ENCODE data around the gene GRID1. TPM values are rescaled to one million over a fixed set of nuclear protein-coding genes. Genes with fewer than 3 reads are reported as not detected.

The GRID1 gene
- total RNA-seq, 1 donor from 2014 or later: under 0.01 TPM

- no peak for DNase-seq (ENCODE audit: low read depth in 2 of 2)
These were observed 761.7 kb downstream of the GRID1 start for GRCh38 chr10:85604884-85605283.

- DNase-seq (ENCODE audit: low read depth in 2 of 2): no peak
These were observed 762.4 kb downstream of the GRID1 start for GRCh38 chr10:85604136-85604725.

- peak in 1 of 2 donors; percentile 9 for DNase-seq (ENCODE audit: low read depth in 2 of 2)
These were observed 763.2 kb downstream of the GRID1 start for GRCh38 chr10:85603151-85603940.

GRCh38 chr10:85602713-85603112 is 763.9 kb downstream of the GRID1 start:
- DNase-seq (ENCODE audit: low read depth in 2 of 2): no peak

- no peak for DNase-seq (ENCODE audit: low read depth in 2 of 2)
These were observed 764.3 kb downstream of the GRID1 start for GRCh38 chr10:85602306-85602705.

GRCh38 chr10:85601526-85601925 is 765.1 kb downstream of the GRID1 start:
- DNase-seq (ENCODE audit: low read depth in 2 of 2): no peak

GRCh38 chr10:85600744-85601081 is 765.9 kb downstream of the GRID1 start:
- no peak for DNase-seq (ENCODE audit: low read depth in 2 of 2)

GRCh38 chr10:85600026-85600743 is 766.4 kb downstream of the GRID1 start:
- no peak for DNase-seq (ENCODE audit: low read depth in 2 of 2)

GRCh38 chr10:85599081-85599480 is 767.5 kb downstream of the GRID1 start:
- no peak for DNase-seq (ENCODE audit: low read depth in 2 of 2)

GRCh38 chr10:85598646-85599045 is 767.9 kb downstream of the GRID1 start:
- DNase-seq (ENCODE audit: low read depth in 2 of 2): no peak

GRCh38 chr10:85597006-85597405 is 769.6 kb downstream of the GRID1 start:
- DNase-seq (ENCODE audit: low read depth in 2 of 2): no peak

GRCh38 chr10:85596389-85596788 is 770.2 kb downstream of the GRID1 start:
- DNase-seq (ENCODE audit: low read depth in 2 of 2): no peak

- DNase-seq (ENCODE audit: low read depth in 2 of 2): peak in 1 of 2 donors; percentile 7
These were observed 772.4 kb downstream of the GRID1 start for GRCh38 chr10:85594239-85594638.

- DNase-seq (ENCODE audit: low read depth in 2 of 2): no peak
These were observed 773.3 kb downstream of the GRID1 start for GRCh38 chr10:85593226-85593772.

GRCh38 chr10:85581371-85581770 is 785.2 kb downstream of the GRID1 start:
- DNase-seq (ENCODE audit: low read depth in 2 of 2): no peak

GRCh38 chr10:85580585-85580984 is 786.0 kb downstream of the GRID1 start:
- DNase-seq (ENCODE audit: low read depth in 2 of 2): peak; percentile 29 to 50

- no peak for DNase-seq (ENCODE audit: low read depth in 2 of 2)
These were observed 787.7 kb downstream of the GRID1 start for GRCh38 chr10:85578860-85579259.

GRCh38 chr10:85575441-85575840 is 791.2 kb downstream of the GRID1 start:
- no peak for DNase-seq (ENCODE audit: low read depth in 2 of 2)

GRCh38 chr10:85570871-85571270 is 795.7 kb downstream of the GRID1 start:
- DNase-seq (ENCODE audit: low read depth in 2 of 2): no peak

- DNase-seq (ENCODE audit: low read depth in 2 of 2): no peak
These were observed 801.2 kb downstream of the GRID1 start for GRCh38 chr10:85565381-85565780.

- DNase-seq (ENCODE audit: low read depth in 2 of 2): peak in 1 of 2 donors; percentile 41
These were observed 808.1 kb downstream of the GRID1 start for GRCh38 chr10:85558533-85558932.

- DNase-seq (ENCODE audit: low read depth in 2 of 2): no peak
These were observed 808.9 kb downstream of the GRID1 start for GRCh38 chr10:85557706-85558105.

Data from dermis microvascular lymphatic vessel endothelial cell (primary cell).